MM.1S (cell line): ENCODE data around the gene ATP13A1.

Source experiments
- DNase-seq: peaks from one replicate; pipeline ENCODE4 v3.0.0-alpha.2; 2015
- H2AFZ ChIP-seq: fragments of 300-600 bp; sonication (generic); 2 replicates; pipeline ENCODE4 v1.6.0; 2016; ENCODE audit warnings: antibody characterized with exemption, low read length
- H3F3A ChIP-seq: fragments of 300-600 bp; sonication (generic); 2 replicates; pipeline ENCODE4 v1.6.1; 2016; ENCODE audit warnings: mild to moderate bottlenecking, antibody characterized with exemption, low read length, moderate library complexity, mixed read lengths; ENCODE audit not compliant: insufficient read depth
- H3K27ac ChIP-seq: fragments of 300-600 bp; sonication (generic); 2 replicates; pipeline ENCODE4 v1.5.1; 2016; ENCODE audit warnings: mild to moderate bottlenecking, low read length
- H3K27me3 ChIP-seq: fragments of 300-600 bp; sonication (generic); replicated peaks from 2 replicates; pipeline ENCODE4 v1.6.0; 2016; ENCODE audit warnings: low read length; ENCODE audit not compliant: insufficient read depth
- H3K36me3 ChIP-seq: fragments of 300-600 bp; sonication (generic); replicated peaks from 2 replicates; pipeline ENCODE4 v1.6.1; 2016; ENCODE audit warnings: mild to moderate bottlenecking, low read length, mixed read lengths; ENCODE audit not compliant: insufficient read depth
- H3K4me1 ChIP-seq: fragments of 300-600 bp; sonication (generic); 2 replicates; pipeline ENCODE4 v1.6.1; 2016; ENCODE audit warnings: low read length, mixed read lengths
- H3K4me2 ChIP-seq: fragments of 300-600 bp; sonication (generic); 2 replicates; pipeline ENCODE4 v1.6.0; 2016; ENCODE audit warnings: low read depth, low read length
- H3K4me3 ChIP-seq: fragments of 300-600 bp; sonication (generic); 2 replicates; pipeline ENCODE4 v1.5.1; 2016; ENCODE audit warnings: low read length, mixed read lengths
- H3K79me2 ChIP-seq: fragments of 300-600 bp; sonication (generic); 2 replicates; pipeline ENCODE4 v1.6.1; 2016; ENCODE audit warnings: mixed run types, low read length, mixed read lengths
- H3K9ac ChIP-seq: fragments of 300-600 bp; sonication (generic); 2 replicates; pipeline ENCODE4 v1.6.1; 2016; ENCODE audit warnings: low read length, mixed read lengths
- H3K9me2 ChIP-seq: fragments of 300-600 bp; sonication (generic); replicated peaks from 2 replicates; pipeline ENCODE4 v1.6.1; 2016; ENCODE audit warnings: mild to moderate bottlenecking, low read length, mixed read lengths; ENCODE audit not compliant: insufficient read depth
- H3K9me3 ChIP-seq: fragments of 300-600 bp; sonication (generic); replicated peaks from 2 replicates; pipeline ENCODE4 v1.6.1; 2016; ENCODE audit warnings: mild to moderate bottlenecking, low read length, mixed read lengths; ENCODE audit not compliant: insufficient read depth
- H4K20me1 ChIP-seq: fragments of 300-600 bp; sonication (generic); 2 replicates; pipeline ENCODE4 v1.6.1; 2016; ENCODE audit warnings: mild to moderate bottlenecking, low read length, moderate library complexity, mixed read lengths; ENCODE audit not compliant: insufficient read depth
- CTCF ChIP-seq: fragments of 300-600 bp; sonication (generic); IDR thresholded peaks from 2 replicates; pipeline ENCODE4 v1.5.1; 2016; ENCODE audit warnings: antibody characterized with exemption, low read length, mixed read lengths
- EZH2 ChIP-seq: fragments of 300-600 bp; sonication (generic); optimal IDR thresholded peaks from 2 replicates; pipeline ENCODE3; 2017; ENCODE audit warnings: low read depth, mild to moderate bottlenecking, antibody characterized with exemption, low read length, mixed read lengths
- EZH2phosphoT487 ChIP-seq: fragments of 300-600 bp; sonication (generic); IDR thresholded peaks from 2 replicates; pipeline ENCODE4 v1.6.1; 2018; ENCODE audit warnings: antibody characterized with exemption, low read length

Gene ATP13A1

GRCh38 chr19:19674315-19674714, 10.8 kb upstream of the ATP13A1 start:
- no peak for DNase-seq
- Histone ChIP-seq H2AFZ (no peak overlapping the region), H3K9me2 (no peaks in the 10 kb centered on the region), H3K36me3 (peaks cover 29% of the 10 kb centered on the region), H3K27ac (no peak overlapping the region), H3K4me3 (no peak overlapping the region), H3K9me3 (no peaks in the 10 kb centered on the region), H3K27me3 (no peaks in the 10 kb centered on the region), H3K9ac (no peak overlapping the region), H3F3A (no peaks in the 10 kb centered on the region), H4K20me1 (no peaks in the 10 kb centered on the region), H3K79me2 (peaks cover 35% of the 10 kb centered on the region), H3K4me1 (no peaks in the 10 kb centered on the region), H3K4me2 (no peak overlapping the region)
- TF ChIP-seq EZH2phosphoT487 (no peak), CTCF (no peak), EZH2 (no peak)

- Histone ChIP-seq H3K79me2 (peaks cover 42% of the 10 kb centered on the region), H4K20me1 (no peaks in the 10 kb centered on the region), H3K36me3 (peaks cover 15% of the 10 kb centered on the region), H3K27me3 (no peaks in the 10 kb centered on the region), H3K9me2 (no peaks in the 10 kb centered on the region), H3K9me3 (no peaks in the 10 kb centered on the region), H3K9ac (no peak overlapping the region), H3K4me2 (no peak overlapping the region), H2AFZ (no peak overlapping the region), H3K27ac (no peak overlapping the region), H3F3A (peaks cover 8% of the 10 kb centered on the region), H3K4me1 (no peaks in the 10 kb centered on the region), H3K4me3 (no peak overlapping the region)
- DNase-seq, result no peak
- TF ChIP-seq EZH2 (no peak), CTCF (no peak), EZH2phosphoT487 (no peak)
Observed at GRCh38 chr19:19672816-19673215, 9.3 kb upstream of the ATP13A1 start.

- H3F3A ChIP-seq, result peaks cover 13% of the 10 kb centered on the region
- DNase-seq, result no peak
- H3K4me2 ChIP-seq, result no peak overlapping the region
- TF ChIP-seq CTCF (no peak), EZH2phosphoT487 (no peak), EZH2 (no peak)
- H3K9ac ChIP-seq, result no peak overlapping the region
- no peak overlapping the region for H3K27ac ChIP-seq
- no peaks in the 10 kb centered on the region for H4K20me1 ChIP-seq
- H3K36me3 ChIP-seq, result no peaks in the 10 kb centered on the region
- no peaks in the 10 kb centered on the region for H3K27me3 ChIP-seq
- H3K9me2 ChIP-seq, result no peaks in the 10 kb centered on the region
- H3K4me1 ChIP-seq, result peaks cover 3% of the 10 kb centered on the region; the same call in 1 of the 2 replicates
- H3K9me3 ChIP-seq, result no peaks in the 10 kb centered on the region
- H2AFZ ChIP-seq, result no peak overlapping the region
- peaks cover 36% of the 10 kb centered on the region for H3K79me2 ChIP-seq
- no peak overlapping the region for H3K4me3 ChIP-seq
Observed at GRCh38 chr19:19670070-19670551, 6.6 kb upstream of the ATP13A1 start.
